SU-DHL-6 (cell line): ENCODE measurements around the gene RELN.

Experiments
- CTCF ChIP-seq: fragments of 200-600 bp; sonication (generic); IDR thresholded peaks from one replicate; pipeline ENCODE4 v1.5.1; 2017; ENCODE audit warnings: antibody characterized with exemption, mild to moderate bottlenecking, low read length, moderate library complexity; ENCODE audit not compliant: insufficient read depth, poor library complexity, severe bottlenecking
- EZH2phosphoT487 ChIP-seq: fragments of 200-600 bp; sonication (generic), shearing (Covaris generic); conservative IDR thresholded peaks from 2 replicates; pipeline ENCODE4 v1.6.1; 2018; ENCODE audit warnings: mild to moderate bottlenecking, antibody characterized with exemption, low read length, moderate library complexity, mixed read lengths

GRCh38 chr7:103996017-103996551, 6.6 kb upstream of the RELN start:
- TF ChIP-seq CTCF (no peak), EZH2phosphoT487 (no peak)
